K562 (cell line): ENCODE measurements around the gene GALNS. TPM values are rescaled to one million over a fixed set of nuclear protein-coding genes. Genes with fewer than 3 reads are reported as not detected.

Experiments used
- ATAC-seq: fragments of 200-7000 bp; cut with Tn5 transposase; 3 replicates; pipeline ENCODE4 v1.9.1; 2020; ENCODE audit warnings: moderate library complexity
- BruUV-seq: library from RNA; stranded (reverse); fragments of 400-500 nt; replicated peaks from 2 replicates; lab custom pipeline; 2021; lab: Mats Ljungman, UMichigan
- CTCF ChIA-PET: fragments of 300-600 bp; formaldehyde crosslinking; extraction: SDS; loops from one replicate; lab custom pipeline; 2021; ENCODE audit warnings: low intra/inter-chr PET ratio; lab: Yijun Ruan, JAX
- POLR2A ChIA-PET: fragments of 300-600, 350-650 bp; sonication (Branson Sonifier 250); formaldehyde crosslinking; extraction: SDS; loops from one replicate; lab custom pipeline; 2021; ENCODE audit warnings: antibody characterized with exemption, inconsistent platforms; lab: Yijun Ruan, JAX
- DNase-seq, 4 experiments: peaks; one replicate each; pipeline versions ENCODE4 v3.0.0 to v3.0.0-alpha.2; 2011 to 2018; ENCODE audit warnings: low spot score in 3 of 4, mixed read lengths in 3 of 4; ENCODE audit errors: extremely low read depth in 1 of 4
- FAIRE-seq: peaks from 2 replicates; lab custom pipeline; 2011; peaks lifted over from hg19 to GRCh38; lab: Jason Lieb, UNC
- H2AFZ ChIP-seq: 2 replicates; pipeline ENCODE4 v1.6.0; 2011; ENCODE audit warnings: low read depth, low read length, control low read depth, inconsistent platforms
- H3K27ac ChIP-seq: fragments of 200-600 bp; 3 replicates; pipeline ENCODE4 v1.8.0; 2011; ENCODE audit warnings: low read depth, mild to moderate bottlenecking, control low read depth, inconsistent platforms, low read length, moderate library complexity, mixed read lengths; ENCODE audit errors: extremely low read depth
- H3K27me3 ChIP-seq, 2 experiments: fragments of 300-600 bp in 1 of 2; 2 replicates in 1 of 2; 3 replicates in 1 of 2; pipeline versions ENCODE4 v1.6.0 to v1.8.0; 2011; ENCODE audit warnings: inconsistent platforms in 2 of 2, low read length in 2 of 2, mild to moderate bottlenecking in 1 of 2, mixed read lengths in 1 of 2, moderate library complexity in 1 of 2; ENCODE audit not compliant: control insufficient read depth in 2 of 2, insufficient read depth in 2 of 2
- H3K36me3 ChIP-seq: fragments of 300-600 bp; 3 replicates; pipeline ENCODE4 v1.8.0; 2011; ENCODE audit warnings: mild to moderate bottlenecking, low read length, inconsistent platforms; ENCODE audit not compliant: control insufficient read depth, insufficient read depth
- H3K4me1 ChIP-seq, 2 experiments: fragments of 200-600 bp in 1 of 2; replicated peaks in 1 of 2; 2 replicates in 1 of 2; 3 replicates in 1 of 2; pipeline versions ENCODE4 v1.5.1 to v1.8.0; 2011; ENCODE audit warnings: inconsistent platforms in 2 of 2, low read length in 2 of 2, mild to moderate bottlenecking in 1 of 2, mixed read lengths in 1 of 2, moderate library complexity in 1 of 2; ENCODE audit not compliant: control insufficient read depth in 2 of 2, insufficient read depth in 2 of 2
- H3K4me2 ChIP-seq: 2 replicates; pipeline ENCODE4 v1.6.1; 2011; ENCODE audit warnings: low read length, control low read depth, inconsistent platforms, mixed read lengths; ENCODE audit not compliant: insufficient read depth
- H3K4me3 ChIP-seq: fragments of 200-600 bp; sonication (generic), shearing (Covaris generic); 2 replicates; pipeline ENCODE4 v1.5.1; 2016; ENCODE audit warnings: control low read depth, inconsistent platforms
- H3K79me2 ChIP-seq: fragments of 200-600 bp; 3 replicates; pipeline ENCODE4 v1.8.0; 2011; ENCODE audit warnings: low read length, inconsistent platforms; ENCODE audit not compliant: control insufficient read depth, insufficient read depth
- H3K9ac ChIP-seq, 2 experiments: 2 replicates each; pipeline versions ENCODE4 v1.6.0 to v1.6.1; 2011; ENCODE audit warnings: low read depth in 2 of 2, low read length in 2 of 2, control low read depth in 1 of 2, inconsistent platforms in 1 of 2, mild to moderate bottlenecking in 1 of 2, mixed read lengths in 1 of 2; ENCODE audit not compliant: insufficient read depth in 1 of 2
- H3K9me1 ChIP-seq: one replicate; pipeline ENCODE4 v1.6.0; 2011; ENCODE audit warnings: inconsistent platforms, mild to moderate bottlenecking, low read length, moderate library complexity; ENCODE audit not compliant: control insufficient read depth, insufficient read depth
- H3K9me3 ChIP-seq: replicated peaks from 2 replicates; pipeline ENCODE4 v1.5.1; 2011; ENCODE audit warnings: low read depth, low read length, inconsistent platforms; ENCODE audit not compliant: control insufficient read depth, insufficient read depth
- H4K20me1 ChIP-seq: replicated peaks from 2 replicates; pipeline ENCODE4 v1.6.1; 2011; ENCODE audit warnings: low read length, inconsistent platforms, mixed read lengths; ENCODE audit not compliant: control insufficient read depth, insufficient read depth
- CREB1 ChIP-seq, 2 experiments: sonication (generic) in 1 of 2; formaldehyde crosslinking in 1 of 2; IDR thresholded peaks; 2 replicates each; pipeline versions ENCODE4 v1.6.1 to v1.8.0; 2012 to 2022; ENCODE audit warnings: inconsistent platforms in 1 of 2, mild to moderate bottlenecking in 1 of 2, missing genetic modification reagents in 1 of 2, moderate library complexity in 1 of 2
- CREBBP ChIP-seq: IDR thresholded peaks from one replicate; pipeline ENCODE4 v1.6.1; 2012; ENCODE audit warnings: low read depth, mild to moderate bottlenecking, control low read depth, inconsistent platforms, low read length
- EWSR1 ChIP-seq: fragments of 450-650 bp; IDR thresholded peaks from 2 replicates; pipeline ENCODE4 v1.6.1; 2018; ENCODE audit warnings: borderline replicate concordance, mild to moderate bottlenecking, low read depth, moderate library complexity; ENCODE audit not compliant: partially characterized antibody
- FOXM1 ChIP-seq, 2 experiments: fragments of 450-650 bp in 1 of 2; sonication (generic) in 1 of 2; formaldehyde crosslinking in 1 of 2; IDR thresholded peaks; 2 replicates each; pipeline versions ENCODE4 v1.6.1 to v1.9.0; 2017 to 2022; ENCODE audit warnings: low read depth in 2 of 2, mild to moderate bottlenecking in 2 of 2, missing genetic modification reagents in 1 of 2, moderate library complexity in 1 of 2
- KDM1A ChIP-seq, 2 experiments: fragments of 450-650 bp; IDR thresholded peaks; 2 replicates each; pipeline ENCODE4 v1.6.1; 2016; ENCODE audit warnings: mild to moderate bottlenecking in 2 of 2
- KDM5B ChIP-seq: fragments of 200-600 bp; sonication (generic); IDR thresholded peaks from 2 replicates; pipeline ENCODE4 v1.6.1; 2012; ENCODE audit warnings: low read depth, mild to moderate bottlenecking, moderate library complexity, low read length, control low read depth, inconsistent platforms; ENCODE audit not compliant: insufficient replicate concordance
- MBD2 ChIP-seq: sonication (generic); IDR thresholded peaks from 2 replicates; pipeline ENCODE4 v1.6.1; 2016; ENCODE audit warnings: low read depth, borderline replicate concordance
- MED1 ChIP-seq: sonication (generic); formaldehyde crosslinking; IDR thresholded peaks from 2 replicates; pipeline ENCODE4 v1.8.1; 2023; ENCODE audit warnings: missing genetic modification reagents, borderline replicate concordance
- NCOA2 ChIP-seq, 2 experiments: fragments of 450-650 bp; IDR thresholded peaks; 2 replicates each; pipeline ENCODE4 v1.6.1; 2018; ENCODE audit warnings: mild to moderate bottlenecking in 2 of 2, moderate library complexity in 1 of 2; ENCODE audit not compliant: partially characterized antibody in 2 of 2
- NCOA6 ChIP-seq: fragments of 450-650 bp; IDR thresholded peaks from 2 replicates; pipeline ENCODE4 v1.6.1; 2017; ENCODE audit warnings: mild to moderate bottlenecking
- NEUROD1 ChIP-seq: fragments of 150-350 bp; IDR thresholded peaks from 2 replicates; pipeline ENCODE4 v1.6.1; 2014; ENCODE audit warnings: borderline replicate concordance, low read length, low read depth; ENCODE audit not compliant: partially characterized antibody
- NFATC3 ChIP-seq: fragments of 450-650 bp; IDR thresholded peaks from 2 replicates; pipeline ENCODE4 v1.6.1; 2017; ENCODE audit warnings: mild to moderate bottlenecking
- NFE2 ChIP-seq: IDR thresholded peaks from 2 replicates; pipeline ENCODE4 v1.6.1; 2014; ENCODE audit warnings: antibody characterized with exemption, low read depth
- POU5F1 ChIP-seq: fragments of 150-350 bp; IDR thresholded peaks from 2 replicates; pipeline ENCODE4 v1.6.1; 2014; ENCODE audit warnings: borderline replicate concordance, low read length, low read depth, mild to moderate bottlenecking; ENCODE audit not compliant: partially characterized antibody
- PREB ChIP-seq: sonication (generic); formaldehyde crosslinking; IDR thresholded peaks from 2 replicates; pipeline ENCODE4 v1.8.1; 2023; ENCODE audit warnings: mild to moderate bottlenecking, missing genetic modification reagents
- RFX7 ChIP-seq: fragments of 250-450 bp; sonication (Bioruptor Pico); IDR thresholded peaks from 2 replicates; pipeline ENCODE4 v1.5.1; 2021; ENCODE audit warnings: mild to moderate bottlenecking
- USF1 ChIP-seq: sonication (generic); formaldehyde crosslinking; IDR thresholded peaks from 2 replicates; pipeline ENCODE4 v1.9.0; 2022; ENCODE audit warnings: mild to moderate bottlenecking, missing genetic modification reagents
- ZBTB43 ChIP-seq: sonication (generic); formaldehyde crosslinking; IDR thresholded peaks from 2 replicates; pipeline ENCODE4 v1.8.0; 2023; ENCODE audit warnings: mild to moderate bottlenecking, missing genetic modification reagents
- ZNF3 ChIP-seq: fragments of 250-450 bp; sonication (Bioruptor Pico); IDR thresholded peaks from 2 replicates; pipeline ENCODE4 v1.5.0; 2021; ENCODE audit warnings: mild to moderate bottlenecking, moderate library complexity
- WGBS: fragments of 100-300 bp; shearing (Covaris generic); methylation state at CpG from one replicate; pipeline ENCODE4 v1.1.6; 2016; ENCODE audit warnings: low coverage, mixed read lengths; ENCODE audit not compliant: insufficient coverage; ENCODE audit errors: missing lambda C conversion rate; 5-methylcytosine and 5-hydroxymethylcytosine counted together
- in situ Hi-C: fragments of 300-500 bp; cut with MboI; formaldehyde crosslinking; loops from 4 replicates; pipeline ENCODE4 v1.15.0; 2018; ENCODE audit warnings: inconsistent platforms, mixed read lengths
- intact Hi-C: fragments of 100-400 bp; cut with micrococcal nuclease; formaldehyde crosslinking; loops from 2 replicates; pipeline ENCODE4 v1.14.2; 2022
- polyA plus RNA-seq, 8 experiments: library from polyadenylated mRNA; depleted of rRNA in 4 of 8; stranded (reverse) in 5 of 8; unstranded in 3 of 8; fragments of >200 nt; fragmentation: Nextera tagmentation in 2 of 8; fragmentation: Illumina TruSeq in 1 of 8; extraction: Ambion mirVana in 2 of 8; extraction: Trizol in 1 of 8; gene quantifications; 2 replicates each; pipeline versions ENCODE4 v1.2.1 to v1.2.3, GENCODE V29; 2011 to 2014; ENCODE audit warnings: inconsistent platforms in 1 of 8, missing spikeins in 1 of 8
- total RNA-seq, 7 experiments: library from RNA; depleted of rRNA in 6 of 7; stranded (reverse); fragments of >200 nt in 6 of 7; fragmentation: Illumina TruSeq in 2 of 7; extraction: Trizol in 2 of 7; gene quantifications; 2 replicates each; pipeline versions ENCODE4 v1.2.1 to v1.2.3, GENCODE V29; 2011 to 2021; ENCODE audit warnings: low replicate concordance in 1 of 7

The GALNS gene
- total and polyA plus RNA-seq, 9 of the 15 experiments (the other 6 are each of a cell fraction or from before 2014, with no cell fraction given): 0.38 to 13.2 (median 4.3) TPM

GRCh38 chr16:88820385-88821025 is 36.2 kb downstream of the GALNS start:
- BruUV-seq: no TSS peak
- intact Hi-C loops: no loop called here
- Histone ChIP-seq H3K79me2 (no peaks in the 10 kb centered on the region), H3K4me1 (peaks cover 0 to 54% of the 10 kb centered on the region in 2 experiments; a peak in 2 of 5 replicates), H2AFZ (no peak overlapping the region), H3K27ac (no peak overlapping the region), H3K9ac (peak overlapping the region in 1 of 2 experiments; percentile 68; a peak in 1 of 4 replicates), H3K9me1 (no peaks in the 10 kb centered on the region), H3K36me3 (no peaks in the 10 kb centered on the region), H4K20me1 (no peaks in the 10 kb centered on the region), H3K27me3 (no peaks in the 10 kb centered on the region), H3K4me3 (no peak overlapping the region), H3K4me2 (no peak overlapping the region), H3K9me3 (no peaks in the 10 kb centered on the region)
- ChIA-PET CTCF (interaction anchor here (0.6 kb wide), 1 partner anchor 961 kb away, joined by 3 read pairs; no protein-coding TSS in a partner anchor), POLR2A (interaction anchor here (1.2 kb wide), 1 partner anchor 10 kb away, joined by 6 read pairs; no protein-coding TSS in a partner anchor)
- no peak for DNase-seq
- 72% methylated on average over 13 of the region's 20 CpGs for WGBS
- in situ Hi-C loops: no loop called here
- ATAC-seq: no peak
- FAIRE-seq: no peak
- TF ChIP-seq CREBBP: no peak
- TF ChIP-seq NCOA6: no peak
- no peak for TF ChIP-seq NCOA2 (IDR thresholded peaks at IDR 0.05; ENCODE audit: partially characterized antibody in 2 of 2)
- TF ChIP-seq MBD2: no peak
- TF ChIP-seq KDM5B: no peak
- no peak for TF ChIP-seq EWSR1
- no peak for TF ChIP-seq POU5F1
- TF ChIP-seq PREB (CRISPR knock-in tag): no peak
- TF ChIP-seq CREB1 (IDR thresholded peaks at IDR 0.05): no peak
- no peak for TF ChIP-seq CREB1 (CRISPR knock-in tag; IDR thresholded peaks at IDR 0.05)
- no peak for TF ChIP-seq USF1 (CRISPR knock-in tag)
- no peak for TF ChIP-seq NFE2
- TF ChIP-seq RFX7 (CRISPR knock-in tag): no peak
- TF ChIP-seq ZNF3 (CRISPR knock-in tag): no peak
- TF ChIP-seq FOXM1 (IDR thresholded peaks at IDR 0.05; ENCODE audit: low read depth): no peak
- TF ChIP-seq FOXM1 (CRISPR knock-in tag; IDR thresholded peaks at IDR 0.05; ENCODE audit: low read depth): no peak
- TF ChIP-seq KDM1A (IDR thresholded peaks at IDR 0.05): no peak
- TF ChIP-seq NEUROD1: no peak
- no peak for TF ChIP-seq MED1 (CRISPR knock-in tag)
- TF ChIP-seq ZBTB43 (CRISPR knock-in tag): no peak
- TF ChIP-seq NFATC3: no peak
